GM19351 (cell line): ENCODE results near the gene PDIK1L.
"Not testable (repeated sequence)": the region's sequence is repeated elsewhere in the genome, so short reads cannot be mapped to it uniquely, and the experiment has no call there.

ENCODE experiments used
- ATAC-seq: cut with Tn5 transposase; IDR thresholded peaks from one replicate; pipeline ENCODE4 v1.9.1; 2021; ENCODE audit warnings: mild to moderate bottlenecking, moderate library complexity; ENCODE audit not compliant: unreplicated experiment

Gene PDIK1L

GRCh38 chr1:26089125-26089524 lies 22.5 kb upstream of the PDIK1L start:
- no peak for ATAC-seq

DNA sequence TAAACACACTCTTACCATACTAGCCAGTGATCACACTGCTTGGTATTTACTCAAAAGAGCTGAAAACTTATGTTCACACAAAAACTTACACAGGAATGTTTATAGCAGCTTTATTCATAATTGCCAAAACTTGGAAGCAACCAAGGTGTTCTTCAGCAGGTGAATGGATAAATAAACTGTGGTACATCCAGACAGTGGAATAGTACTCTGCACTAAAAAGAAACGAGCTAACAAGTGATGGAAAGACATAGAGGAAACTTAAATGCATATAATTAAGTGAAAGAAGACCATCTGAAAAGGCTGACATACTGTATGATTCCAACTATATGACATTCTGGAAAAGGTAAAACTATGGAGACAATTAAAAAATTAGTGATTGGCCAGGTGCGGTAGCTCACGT lies 20.7 kb upstream of the PDIK1L start:
- no peak for ATAC-seq

DNA sequence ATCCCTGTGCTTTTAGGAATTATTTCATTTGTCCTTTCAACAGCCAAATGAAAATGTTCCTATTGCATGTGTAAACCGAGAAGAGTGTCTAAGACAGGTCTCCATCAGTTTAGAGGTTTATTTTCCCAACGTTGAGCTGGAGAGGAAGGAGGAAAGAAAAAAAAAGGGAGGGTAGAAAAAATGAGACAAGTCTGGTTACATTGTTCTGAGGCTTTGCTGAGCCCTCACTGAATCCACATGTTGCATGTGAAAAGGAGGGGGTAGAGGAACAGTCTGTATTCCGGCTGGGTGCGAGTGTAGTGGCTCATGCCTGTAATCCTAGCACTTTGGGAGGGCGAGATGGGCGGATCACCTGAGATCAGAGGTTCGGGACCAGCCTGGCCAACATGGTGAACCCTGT lies 19.2 kb upstream of the PDIK1L start:
- no peak for ATAC-seq

DNA sequence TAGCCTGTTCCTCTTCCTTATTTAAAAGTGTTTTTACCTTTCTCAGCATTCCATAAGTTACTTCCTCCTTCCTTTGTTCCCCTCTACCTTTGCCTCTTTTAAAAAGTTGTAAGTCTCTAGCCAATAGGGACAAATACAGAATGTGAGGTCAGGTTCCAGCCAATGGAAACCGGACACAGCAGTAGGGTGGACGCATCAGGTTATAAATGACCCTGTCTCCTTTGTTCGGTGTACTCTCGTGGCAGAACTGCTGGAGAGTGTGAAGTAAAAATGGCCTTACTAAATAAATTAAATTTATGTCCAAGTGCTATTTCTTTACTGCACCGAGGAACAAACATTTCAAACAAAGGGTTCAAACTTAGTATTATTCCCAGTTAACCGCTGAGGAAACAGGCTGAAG lies 18.1 kb upstream of the PDIK1L start:
- not testable (repeated sequence) for ATAC-seq

GRCh38 chr1:26094076-26094669 lies 17.5 kb upstream of the PDIK1L start:
- ATAC-seq = no peak

- no peak for ATAC-seq
These were observed 16.8 kb upstream of the PDIK1L start for GRCh38 chr1:26094677-26095383.

- ATAC-seq = no peak
These were observed 15.2 kb upstream of the PDIK1L start for GRCh38 chr1:26096471-26096870.

- no peak for ATAC-seq
These were observed 13.9 kb upstream of the PDIK1L start for GRCh38 chr1:26097696-26098095.

DNA sequence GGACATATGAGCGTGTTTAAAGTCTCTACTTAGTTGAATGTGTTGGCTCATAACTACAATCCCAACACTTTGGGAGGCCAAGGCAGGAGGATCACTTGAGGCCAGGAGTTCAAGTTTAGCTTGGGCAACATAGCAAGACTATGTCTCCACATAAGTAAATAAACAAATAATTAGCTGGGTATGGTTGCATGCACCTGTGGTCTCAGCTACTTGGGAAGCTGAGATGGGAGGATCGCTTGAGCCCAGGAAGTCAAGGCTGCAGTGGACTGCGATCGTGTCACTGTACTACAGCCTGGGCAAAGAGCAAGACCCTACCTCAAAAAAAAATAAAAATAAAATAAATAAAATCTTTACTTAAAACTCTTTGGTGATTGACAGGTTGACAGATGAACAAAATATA lies 13.0 kb upstream of the PDIK1L start:
- ATAC-seq = no peak

GRCh38 chr1:26099780-26100179 lies 11.8 kb upstream of the PDIK1L start:
- no peak for ATAC-seq

GRCh38 chr1:26100204-26100603 lies 11.4 kb upstream of the PDIK1L start:
- not testable (repeated sequence) for ATAC-seq

GRCh38 chr1:26102119-26102518 lies 9.5 kb upstream of the PDIK1L start:
- ATAC-seq = no peak

GRCh38 chr1:26102526-26102925 lies 9.1 kb upstream of the PDIK1L start:
- no peak for ATAC-seq

DNA sequence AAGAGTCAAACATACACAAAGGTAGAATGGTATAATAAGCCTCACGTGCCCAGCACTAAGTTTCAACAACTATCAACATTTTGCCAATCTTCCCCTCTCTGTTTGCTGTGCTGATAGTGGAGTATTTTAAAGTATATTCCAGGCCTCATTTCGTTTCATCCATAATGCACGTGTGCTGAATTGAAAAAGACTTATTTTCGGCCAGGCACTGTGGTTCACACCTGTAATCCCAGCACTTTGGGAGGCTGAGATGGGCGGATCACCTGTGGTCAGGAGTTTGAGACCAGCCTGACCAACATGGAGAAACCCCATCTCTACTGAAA lies 6.4 kb upstream of the PDIK1L start:
- not testable (repeated sequence) for ATAC-seq

- ATAC-seq = no peak
These were observed 2.1 kb upstream of the PDIK1L start for GRCh38 chr1:26109229-26110164.

- ATAC-seq = peak; percentile 46
These were observed 694 bp upstream of the PDIK1L start for GRCh38 chr1:26110731-26111529.

GRCh38 chr1:26112407-26112775 lies 767 bp downstream of the PDIK1L start:
- ATAC-seq = no peak

GRCh38 chr1:26114165-26114927 lies 2.7 kb downstream of the PDIK1L start:
- ATAC-seq = no peak

GRCh38 chr1:26119892-26120608 lies 8.4 kb downstream of the PDIK1L start:
- ATAC-seq = no peak
